Left forelimb (tissue), 1 donor: ENCODE measurements around the gene VPS13C.

Experiments used
- DNase-seq: peaks from one replicate; pipeline ENCODE4 v3.0.0-alpha.2; 2018; ENCODE audit warnings: low spot score

VPS13C gene

DNA sequence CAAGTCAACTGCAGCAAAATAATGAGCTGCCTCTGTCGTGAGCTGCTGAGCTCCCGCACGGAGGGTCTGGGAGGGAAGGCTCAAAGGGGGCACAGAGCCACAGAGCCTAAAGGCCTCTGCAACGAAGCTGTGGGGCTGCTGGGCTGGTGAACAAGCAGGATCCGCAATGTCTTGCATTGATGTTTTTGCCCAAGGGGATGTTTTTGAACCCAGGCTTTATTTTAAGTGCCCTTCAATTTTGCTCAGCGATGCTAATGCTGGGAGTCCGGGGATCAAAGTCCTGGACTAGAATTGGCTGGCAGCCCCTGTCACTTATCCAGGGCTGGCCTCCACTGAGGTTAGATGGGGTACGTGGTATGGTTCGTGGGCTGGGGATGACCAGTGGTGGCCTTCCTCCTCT is 240.0 kb downstream of the VPS13C start:
- DNase-seq: no peak

DNA sequence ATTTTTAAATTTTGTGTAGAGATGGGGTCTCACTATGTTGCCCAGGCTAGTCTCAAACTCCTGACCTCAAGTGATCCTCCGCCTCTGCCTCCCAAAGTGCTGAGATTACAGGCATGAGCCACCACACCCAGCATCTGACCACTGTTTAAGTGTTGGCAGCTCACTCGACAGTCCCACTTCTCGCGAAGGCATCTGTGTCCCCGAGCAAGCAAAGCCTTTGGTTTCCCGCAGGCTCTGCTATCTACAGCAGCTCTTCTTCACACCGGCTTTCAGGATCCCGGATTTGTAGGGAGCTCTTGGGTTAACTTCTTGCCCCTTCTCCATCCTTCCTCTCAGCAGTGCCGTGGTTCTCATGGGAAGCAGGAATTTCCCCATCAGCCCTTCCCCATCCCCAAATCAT is 240.9 kb downstream of the VPS13C start:
- no peak for DNase-seq

- DNase-seq: no peak
Observed at GRCh38 chr15:61818801-61819200, 241.4 kb downstream of the VPS13C start.

GRCh38 chr15:61816856-61817255 is 243.4 kb downstream of the VPS13C start:
- DNase-seq: no peak

- DNase-seq: no peak
Observed at GRCh38 chr15:61815356-61816083, 244.7 kb downstream of the VPS13C start.

DNA sequence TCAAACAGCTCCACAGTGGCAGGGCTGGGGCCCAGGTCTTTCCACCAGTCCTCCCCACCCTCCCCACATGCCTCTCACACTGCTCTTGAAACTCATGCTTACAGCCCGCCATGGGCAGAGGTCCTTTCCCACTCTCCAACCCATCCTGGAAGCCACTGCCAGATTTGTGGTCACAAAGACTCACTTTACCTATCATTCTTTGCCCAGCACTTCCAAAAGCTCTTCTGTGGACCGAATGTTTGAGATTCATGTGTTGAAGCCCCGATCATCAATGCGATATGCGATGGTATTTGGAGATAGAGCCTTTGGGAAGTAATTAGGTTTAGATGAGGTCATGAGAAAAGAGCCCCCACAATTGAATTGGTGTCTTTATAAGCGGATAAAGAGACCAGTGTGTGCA is 247.8 kb downstream of the VPS13C start:
- DNase-seq: no peak

GRCh38 chr15:61811952-61812351 is 248.3 kb downstream of the VPS13C start:
- no peak for DNase-seq

GRCh38 chr15:61809216-61809615 is 251.0 kb downstream of the VPS13C start:
- DNase-seq: no peak

DNA sequence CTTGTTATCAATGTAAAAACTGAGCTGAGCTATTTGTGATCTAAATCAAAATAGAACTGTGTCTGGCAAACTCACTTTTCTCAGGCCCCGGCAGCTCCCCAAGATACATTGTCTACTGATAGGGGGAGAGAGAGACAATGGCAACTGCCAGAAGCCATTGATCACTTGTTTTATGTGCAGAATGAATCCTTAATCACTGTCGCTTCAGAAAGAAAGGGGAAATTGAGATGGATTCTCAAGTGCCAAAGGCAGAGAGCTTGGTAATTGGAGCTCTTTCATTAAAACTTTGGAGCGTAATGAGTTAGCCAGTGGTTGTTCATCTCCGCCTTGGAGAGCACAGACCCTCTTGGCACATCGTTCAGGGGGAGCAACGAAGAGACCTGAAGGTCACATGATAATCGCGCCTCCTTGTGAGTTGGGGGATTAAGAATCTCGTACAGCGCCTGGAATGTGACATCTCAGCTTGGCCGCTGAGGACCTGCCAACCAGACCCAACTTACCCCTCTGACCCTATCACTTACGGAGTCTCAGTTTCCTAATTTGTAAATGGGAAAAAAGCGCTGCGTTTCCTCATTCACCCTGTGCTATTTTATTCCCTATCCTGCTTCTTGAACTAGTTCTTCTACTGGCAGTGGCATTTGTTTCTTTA is 252.8 kb downstream of the VPS13C start:
- no peak for DNase-seq
